ENCODE data around the gene FAM135A.

DNA sequence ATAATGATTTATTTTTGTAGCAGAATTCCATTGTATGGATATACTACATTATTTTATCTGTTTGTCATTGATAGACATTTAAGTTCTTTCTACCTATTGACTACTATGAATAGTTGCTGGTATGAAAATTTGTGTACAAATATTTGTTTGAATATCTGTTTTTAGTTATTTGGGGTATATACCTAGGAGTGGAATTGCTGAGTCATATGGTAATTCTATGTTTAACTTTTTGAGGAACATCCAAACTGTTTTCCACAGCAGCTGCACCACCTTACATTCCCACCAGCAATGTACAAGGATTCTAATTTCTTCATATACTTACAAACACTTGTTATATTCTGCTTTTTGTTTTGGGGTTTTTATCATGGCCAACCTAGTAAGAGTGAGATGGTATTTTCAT, 97.3 kb downstream of the FAM135A start:
- TF ChIP-seq YY1 (IDR thresholded peaks at IDR 0.05; ENCODE audit: insufficient read depth, insufficient read length) (no peak), ZNF274 (IDR thresholded peaks at IDR 0.05; ENCODE audit: low read depth, low read length) (no peak)
